PC-9 (cell line): ENCODE data around the gene MYO5C. TPM values are rescaled to one million over a fixed set of nuclear protein-coding genes. Genes with fewer than 3 reads are reported as not detected.
A peak's percentile ranks its signal among the peaks of the same experiment; 100 is the strongest.

ENCODE experiments used
- BruUV-seq: library from RNA; stranded (reverse); fragments of 400-500 nt; replicated peaks from 2 replicates; lab custom pipeline; 2021; lab: Mats Ljungman, UMichigan
- CTCF ChIA-PET: fragments of 300-600 bp; sonication (Branson Sonifier 250); formaldehyde crosslinking; loops from one replicate; lab custom pipeline; 2022; ENCODE audit warnings: antibody characterized with exemption; lab: Charles Lee
- POLR2A ChIA-PET: fragments of 300-600 bp; sonication (Branson Sonifier 250); formaldehyde crosslinking; loops from one replicate; lab custom pipeline; 2022; ENCODE audit warnings: antibody characterized with exemption; ENCODE audit not compliant: unreplicated experiment; lab: Charles Lee
- DNase-seq, 2 experiments: peaks; one replicate each; pipeline versions ENCODE4 v3.0.0 to v3.0.0-alpha.2; 2015 to 2022; ENCODE audit warnings: mixed read lengths in 1 of 2
- H2AFZ ChIP-seq: fragments of 200-600 bp; sonication (generic); 2 replicates; pipeline ENCODE4 v1.8.1; 2017; ENCODE audit warnings: antibody characterized with exemption
- H3F3A ChIP-seq: fragments of 200-600 bp; sonication (generic); 2 replicates; pipeline ENCODE4 v1.8.1; 2017; ENCODE audit warnings: antibody characterized with exemption, mild to moderate bottlenecking, low read depth; ENCODE audit not compliant: insufficient read depth
- H3K27ac ChIP-seq: fragments of 200-600 bp; sonication (generic); 2 replicates; pipeline ENCODE4 v1.6.1; 2016; ENCODE audit warnings: mixed run types
- H3K27me3 ChIP-seq: fragments of 200-600 bp; sonication (generic); 2 replicates; pipeline ENCODE4 v1.6.1; 2016; ENCODE audit warnings: low read depth, mixed run types; ENCODE audit not compliant: insufficient read depth
- H3K36me3 ChIP-seq: fragments of 200-600 bp; sonication (generic); 2 replicates; pipeline ENCODE4 v1.6.1; 2016; ENCODE audit warnings: low read depth, mixed run types
- H3K4me1 ChIP-seq: fragments of 200-600 bp; sonication (generic); replicated peaks from 2 replicates; pipeline ENCODE4 v1.6.1; 2016; ENCODE audit warnings: mixed run types; ENCODE audit not compliant: insufficient read depth
- H3K4me2 ChIP-seq: fragments of 200-600 bp; sonication (generic); 2 replicates; pipeline ENCODE4 v1.6.1; 2017; ENCODE audit warnings: mixed run types
- H3K4me3 ChIP-seq: fragments of 200-600 bp; sonication (generic); 2 replicates; pipeline ENCODE4 v1.6.1; 2016; ENCODE audit warnings: mixed run types
- H3K79me2 ChIP-seq: fragments of 200-600 bp; sonication (generic); 2 replicates; pipeline ENCODE4 v1.6.1; 2017; ENCODE audit warnings: low read depth, mixed run types
- H3K9me2 ChIP-seq: fragments of 200-600 bp; sonication (generic); 2 replicates; pipeline ENCODE4 v1.8.1; 2017; ENCODE audit warnings: mild to moderate bottlenecking; ENCODE audit not compliant: insufficient read depth
- H3K9me3 ChIP-seq: fragments of 200-600 bp; sonication (generic); 2 replicates; pipeline ENCODE4 v1.8.1; 2016; ENCODE audit warnings: low read depth; ENCODE audit not compliant: insufficient read depth
- H4K20me1 ChIP-seq: fragments of 200-600 bp; sonication (generic); 2 replicates; pipeline ENCODE4 v1.8.1; 2017; ENCODE audit not compliant: insufficient read depth
- CTCF ChIP-seq: fragments of 200-600 bp; sonication (generic); conservative IDR thresholded peaks from 2 replicates; pipeline ENCODE4 v1.6.1; 2017; ENCODE audit warnings: mixed run types, antibody characterized with exemption, mild to moderate bottlenecking, moderate library complexity
- EZH2 ChIP-seq: fragments of 200-600 bp; sonication (generic); IDR thresholded peaks from 2 replicates; pipeline ENCODE4 v1.8.0; 2017; ENCODE audit warnings: antibody characterized with exemption, low read depth
- intact Hi-C: fragments of 100-400 bp; cut with micrococcal nuclease; formaldehyde crosslinking; loops from one replicate; pipeline ENCODE4 v1.10.0; 2022; ENCODE audit not compliant: unreplicated experiment
- total RNA-seq: library from RNA; stranded (reverse); gene quantifications from 2 replicates; pipeline ENCODE4 v1.2.3, GENCODE V29; 2021

The MYO5C gene
- total RNA-seq, 1 experiment from 2014 or later, result 41.1 TPM

DNA sequence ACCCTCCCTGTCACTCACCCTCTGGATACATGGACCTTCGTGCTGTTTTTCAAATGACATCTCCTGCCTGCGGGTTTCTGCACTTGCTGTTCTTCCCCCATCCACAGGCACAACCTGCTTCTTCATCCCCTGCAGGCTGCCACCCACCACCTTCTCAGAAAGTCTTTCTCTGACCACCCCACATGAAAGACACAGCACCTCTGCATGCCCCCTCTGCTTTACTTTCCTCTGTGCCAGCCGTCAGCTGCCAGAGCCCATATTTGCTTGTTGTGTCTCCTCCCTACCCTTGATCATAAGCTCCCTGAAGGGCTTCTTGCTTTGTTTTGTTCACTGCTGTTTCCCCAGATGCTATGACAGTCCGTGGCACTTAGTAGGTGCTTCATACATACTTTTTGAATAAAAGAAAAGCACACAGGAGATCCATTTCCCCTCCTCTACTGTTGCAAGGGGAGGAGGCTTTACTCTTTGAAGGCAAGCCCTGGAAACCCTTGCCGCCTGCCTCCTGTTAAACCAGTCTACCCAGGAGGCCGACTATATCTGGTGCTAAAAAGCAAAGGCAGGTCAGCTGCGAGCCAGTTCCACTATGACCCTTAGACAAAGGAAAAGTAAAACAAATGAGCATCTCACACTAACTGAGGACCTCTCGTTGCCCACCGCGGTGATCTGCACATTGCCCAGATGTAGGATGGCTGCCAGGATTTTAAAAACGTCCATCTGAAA, 31.9 kb downstream of the MYO5C start:
- Histone ChIP-seq H3K9me2 (no peaks in the 10 kb centered on the region), H3K27me3 (no peaks in the 10 kb centered on the region), H4K20me1 (no peaks in the 10 kb centered on the region), H3F3A (peaks cover 11% of the 10 kb centered on the region; the same call in 1 of the 2 replicates), H3K79me2 (no peaks in the 10 kb centered on the region), H3K9me3 (no peaks in the 10 kb centered on the region), H3K4me3 (no peak overlapping the region), H3K4me2 (no peak overlapping the region), H3K36me3 (peaks cover 3% of the 10 kb centered on the region; the same call in 1 of the 2 replicates), H2AFZ (no peak overlapping the region), H3K4me1 (peaks cover 26% of the 10 kb centered on the region), H3K27ac (peak overlapping the region; percentile 95)
- DNase-seq, result no peak
- intact Hi-C loops, result no loop called here
- no TSS peak for BruUV-seq
- ChIA-PET CTCF (no interaction called here), POLR2A (no interaction called here)
- no peak for TF ChIP-seq EZH2
- TF ChIP-seq CTCF, result no peak

DNA sequence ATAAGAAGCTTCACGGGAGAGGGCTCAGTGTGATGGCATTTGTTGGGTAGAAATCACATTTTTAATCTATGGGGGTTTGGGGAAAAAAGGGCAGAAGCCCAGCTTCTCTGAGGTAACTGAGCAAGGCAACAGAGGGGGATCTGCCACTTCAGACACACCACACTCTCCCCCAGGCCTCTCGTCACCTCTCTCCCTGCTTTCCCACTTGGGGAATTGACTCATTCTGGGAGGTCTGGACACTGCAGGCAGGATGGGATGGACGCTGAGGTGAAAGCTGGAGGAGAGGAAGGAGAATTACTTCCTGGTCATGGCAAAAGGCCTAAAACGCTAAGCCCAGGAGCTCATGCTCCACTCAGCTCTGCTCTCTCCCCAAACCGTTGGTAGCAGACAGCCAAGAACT, 33.2 kb downstream of the MYO5C start:
- ChIA-PET POLR2A (interaction anchor here (0.5 to 1.2 kb wide), 10 partner anchors 12 to 391 kb away, joined by 3 to 25 read pairs (median 4); partner anchors contain the start of gene ARPP19), CTCF (interaction anchor here (0.5 to 2.0 kb wide), 4 partner anchors 26 to 473 kb away, joined by 3 to 7 read pairs (median 4); no protein-coding TSS in a partner anchor)
- BruUV-seq, result TSS peak; percentile 99
- Histone ChIP-seq H3K4me2 (peak overlapping the region; percentile 73), H3K4me1 (peaks cover 26% of the 10 kb centered on the region), H3K4me3 (0 out of 2 replicates have a peak overlapping the region, but pooled peaks have one; percentile 17), H3K36me3 (peaks cover 3% of the 10 kb centered on the region; the same call in 1 of the 2 replicates), H3K27me3 (no peaks in the 10 kb centered on the region), H3K9me3 (no peaks in the 10 kb centered on the region), H4K20me1 (no peaks in the 10 kb centered on the region), H2AFZ (no peak overlapping the region; the same call in 1 of the 2 replicates), H3K9me2 (no peaks in the 10 kb centered on the region), H3K27ac (peak overlapping the region; percentile 95), H3K79me2 (no peaks in the 10 kb centered on the region), H3F3A (peaks cover 14% of the 10 kb centered on the region; the same call in 1 of the 2 replicates)
- no peak for DNase-seq
- intact Hi-C loops, result loop anchor here (1.0 kb wide), 4 partner anchors 10 to 417 kb away; partner anchors contain the start of gene ATOSA
- TF ChIP-seq CTCF (no peak), EZH2 (no peak)

DNA sequence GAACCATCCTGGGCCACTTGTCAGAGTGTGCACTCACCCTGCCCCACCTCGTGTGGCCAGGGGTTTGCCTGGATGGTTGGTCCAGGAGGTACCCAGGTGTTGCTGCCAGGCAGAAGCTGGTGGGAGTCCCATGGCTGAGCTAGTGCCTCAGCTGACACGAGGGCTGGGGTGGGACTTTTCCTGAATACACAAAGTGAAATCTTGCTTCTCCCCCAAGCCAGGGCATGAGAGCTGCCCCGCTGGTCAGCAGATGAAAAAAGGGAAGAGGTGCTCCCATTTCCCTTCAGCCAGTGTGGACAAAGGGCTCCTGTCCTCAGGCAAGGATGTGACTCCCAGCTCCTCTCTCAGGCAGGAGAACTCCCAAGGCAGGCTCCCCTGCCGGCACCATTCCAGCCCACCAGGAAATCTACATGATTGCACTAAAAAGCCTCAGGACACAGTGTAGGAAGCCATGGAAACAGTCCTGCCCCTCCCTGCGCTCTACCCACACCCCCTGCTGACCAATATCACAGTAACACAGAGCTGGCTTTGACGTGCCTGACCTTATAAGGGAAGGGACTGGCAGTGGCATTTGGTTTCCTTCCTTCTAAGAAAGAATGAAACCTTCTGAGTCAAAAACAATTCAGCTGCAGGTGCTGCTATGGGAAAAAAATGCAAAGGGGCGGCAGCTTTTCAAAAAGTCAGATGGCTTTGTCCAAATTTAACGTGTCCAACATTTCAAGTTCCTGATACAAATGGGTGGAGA, 33.9 kb downstream of the MYO5C start:
- CTCF ChIA-PET, result interaction anchor here (0.5 to 2.0 kb wide), 9 partner anchors 27 to 1107 kb away, joined by 3 to 7 read pairs (median 3); no protein-coding TSS in a partner anchor
- TF ChIP-seq EZH2, result no peak
- TF ChIP-seq CTCF, result 0 out of 2 replicates have a peak, but pooled peaks have one; percentile 26
- H3K36me3 ChIP-seq, result peaks cover 3% of the 10 kb centered on the region; the same call in 1 of the 2 replicates
- H3K4me2 ChIP-seq, result peak overlapping the region; percentile 73
- POLR2A ChIA-PET, result interaction anchor here (0.5 to 1.2 kb wide), 9 partner anchors 11 to 392 kb away, joined by 3 to 25 read pairs (median 4); partner anchors contain the start of gene ARPP19
- H3K9me3 ChIP-seq, result no peaks in the 10 kb centered on the region
- H4K20me1 ChIP-seq, result no peaks in the 10 kb centered on the region
- intact Hi-C loops, result loop anchor here (1.0 kb wide), 5 partner anchors 9 to 418 kb away; partner anchors contain the start of genes ARPP19 and ATOSA
- H3K27ac ChIP-seq, result peak overlapping the region; percentile 95
- BruUV-seq, result TSS peak; percentile 65
- H2AFZ ChIP-seq, result no peak overlapping the region; the same call in 1 of the 2 replicates
- H3K9me2 ChIP-seq, result no peaks in the 10 kb centered on the region
- H3K27me3 ChIP-seq, result no peaks in the 10 kb centered on the region
- peak; percentile 90 to 95 for DNase-seq
- H3K79me2 ChIP-seq, result no peaks in the 10 kb centered on the region
- H3K4me3 ChIP-seq, result 0 out of 2 replicates have a peak overlapping the region, but pooled peaks have one; percentile 17
- H3F3A ChIP-seq, result peaks cover 21% of the 10 kb centered on the region; the same call in 1 of the 2 replicates
- peaks cover 26% of the 10 kb centered on the region for H3K4me1 ChIP-seq
